HAP-1 (cell line): ENCODE results near the gene FOSB.

Experiments used
- DNase-seq, 2 experiments: peaks; one replicate each; pipeline ENCODE4 v3.0.0-alpha.2; 2016 to 2020; ENCODE audit warnings: low spot score in 2 of 2
- H3K27me3 ChIP-seq: fragments of 250-450 bp; sonication (Bioruptor Pico); 2 replicates; pipeline ENCODE4 v1.5.1; 2020; ENCODE audit warnings: low read depth, mild to moderate bottlenecking, moderate library complexity
- H3K36me3 ChIP-seq: fragments of 250-450 bp; sonication (Bioruptor Pico); replicated peaks from 2 replicates; pipeline ENCODE4 v1.5.1; 2020; ENCODE audit warnings: mild to moderate bottlenecking
- H3K4me1 ChIP-seq: fragments of 250-450 bp; sonication (Bioruptor Pico); 2 replicates; pipeline ENCODE4 v1.5.1; 2020; ENCODE audit warnings: mild to moderate bottlenecking
- H3K4me3 ChIP-seq: fragments of 250-450 bp; sonication (Bioruptor Pico); 2 replicates; pipeline ENCODE4 v1.5.1; 2020; ENCODE audit warnings: mild to moderate bottlenecking, moderate library complexity
- H3K9me3 ChIP-seq: fragments of 250-450 bp; sonication (Bioruptor Pico); 2 replicates; pipeline ENCODE4 v1.5.1; 2020; ENCODE audit warnings: mild to moderate bottlenecking, moderate library complexity
- in situ Hi-C: fragments of 300-500 bp; cut with MboI; formaldehyde crosslinking; loops from 3 replicates; pipeline ENCODE4 v1.14.3; 2020; ENCODE audit warnings: low sequenced_read_pairs, inconsistent platforms, mixed read lengths

FOSB gene

GRCh38 chr19:45464852-45465441 is 2.8 kb upstream of the FOSB start:
- Histone ChIP-seq H3K27me3 (no peaks in the 10 kb centered on the region), H3K4me1 (peaks cover 8% of the 10 kb centered on the region; the same call in 1 of the 2 replicates), H3K36me3 (no peaks in the 10 kb centered on the region), H3K9me3 (no peaks in the 10 kb centered on the region; the same call in 1 of the 2 replicates), H3K4me3 (no peak overlapping the region)
- DNase-seq: no peak
- in situ Hi-C loops: no loop called here

- DNase-seq: no peak
- Histone ChIP-seq H3K36me3 (no peaks in the 10 kb centered on the region), H3K4me3 (peak overlapping the region; percentile 77), H3K4me1 (peaks cover 12% of the 10 kb centered on the region; the same call in 1 of the 2 replicates), H3K9me3 (no peaks in the 10 kb centered on the region; the same call in 1 of the 2 replicates), H3K27me3 (no peaks in the 10 kb centered on the region)
- in situ Hi-C loops: no loop called here
Observed at GRCh38 chr19:45467115-45467455, 711 bp upstream of the FOSB start.

GRCh38 chr19:45468159-45468651 is 409 bp downstream of the FOSB start:
- H3K9me3 ChIP-seq: no peaks in the 10 kb centered on the region; the same call in 1 of the 2 replicates
- no peaks in the 10 kb centered on the region for H3K36me3 ChIP-seq
- peak in 1 of 2 experiments; percentile 55 for DNase-seq
- peaks cover 12% of the 10 kb centered on the region; the same call in 1 of the 2 replicates for H3K4me1 ChIP-seq
- H3K27me3 ChIP-seq: no peaks in the 10 kb centered on the region
- peak overlapping the region; percentile 77 for H3K4me3 ChIP-seq
- in situ Hi-C loops: no loop called here

DNA sequence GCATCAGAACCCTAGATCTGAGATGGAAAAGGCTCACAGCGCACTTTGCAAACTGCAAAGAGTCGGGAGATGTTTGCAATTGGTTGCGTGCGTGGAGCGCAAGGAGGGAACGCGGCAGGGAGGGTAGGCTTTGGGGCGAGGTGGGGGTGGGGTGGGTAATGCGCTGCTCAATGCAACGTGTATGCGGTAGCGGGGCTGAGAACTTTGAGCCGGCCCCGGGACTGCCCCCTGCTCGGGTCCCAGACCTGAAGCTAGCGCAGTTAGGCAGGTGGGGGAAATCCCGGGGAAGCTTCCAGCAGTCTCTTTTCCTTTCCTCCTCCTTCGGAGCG is 971 bp downstream of the FOSB start:
- Histone ChIP-seq H3K27me3 (no peaks in the 10 kb centered on the region), H3K4me3 (peak overlapping the region; percentile 77), H3K4me1 (peaks cover 12% of the 10 kb centered on the region; the same call in 1 of the 2 replicates), H3K9me3 (no peaks in the 10 kb centered on the region; the same call in 1 of the 2 replicates), H3K36me3 (no peaks in the 10 kb centered on the region)
- no peak for DNase-seq
- in situ Hi-C loops: no loop called here

- in situ Hi-C loops: no loop called here
- H3K4me1 ChIP-seq: peaks cover 12% of the 10 kb centered on the region; the same call in 1 of the 2 replicates
- no peaks in the 10 kb centered on the region; the same call in 1 of the 2 replicates for H3K9me3 ChIP-seq
- peak; percentile 93 to 97 for DNase-seq
- H3K4me3 ChIP-seq: peak overlapping the region; percentile 77
- no peaks in the 10 kb centered on the region for H3K27me3 ChIP-seq
- no peaks in the 10 kb centered on the region for H3K36me3 ChIP-seq
Observed at GRCh38 chr19:45469132-45469944, 1.5 kb downstream of the FOSB start.

DNA sequence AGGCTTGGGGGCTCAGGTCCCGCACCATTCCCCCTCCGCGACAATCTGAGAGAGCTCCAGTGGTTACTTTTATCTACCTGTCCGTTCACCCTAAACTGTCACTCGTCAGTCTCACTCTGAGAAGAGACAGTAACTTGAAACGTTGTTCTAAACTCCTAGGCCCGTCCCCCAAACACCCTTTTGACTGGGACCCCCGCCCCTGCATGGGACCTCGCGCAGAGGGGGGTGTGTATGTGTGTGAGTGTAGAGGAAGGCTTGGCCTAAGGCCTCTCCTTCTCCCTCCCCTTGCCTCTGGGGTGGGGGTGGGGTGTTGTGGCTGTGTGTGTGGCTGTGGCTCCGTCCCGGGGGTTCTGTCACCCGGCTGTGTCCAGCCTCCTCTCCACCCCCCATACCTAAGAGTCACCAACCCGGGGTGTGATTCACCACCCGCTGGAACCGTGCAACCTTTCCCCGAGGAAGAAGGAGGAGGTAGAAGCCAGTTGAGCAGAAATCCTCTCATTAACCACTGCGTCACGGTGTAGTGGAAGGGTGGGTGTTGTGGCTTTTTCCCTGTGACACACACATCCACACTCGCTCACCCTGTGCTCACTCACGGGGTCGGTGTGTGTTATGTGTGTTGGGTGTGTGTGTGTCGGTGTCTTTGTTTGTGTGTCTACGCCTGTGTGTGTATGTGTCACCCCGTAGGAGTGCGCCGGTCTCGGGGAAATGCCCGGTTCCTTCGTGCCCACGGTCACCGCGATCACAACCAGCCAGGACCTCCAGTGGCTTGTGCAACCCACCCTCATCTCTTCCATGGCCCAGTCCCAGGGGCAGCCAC is 2.4 kb downstream of the FOSB start:
- Histone ChIP-seq H3K9me3 (no peaks in the 10 kb centered on the region; the same call in 1 of the 2 replicates), H3K4me1 (peaks cover 12% of the 10 kb centered on the region; the same call in 1 of the 2 replicates), H3K27me3 (no peaks in the 10 kb centered on the region), H3K4me3 (peak overlapping the region; percentile 77), H3K36me3 (no peaks in the 10 kb centered on the region)
- peak in 1 of 2 experiments; percentile 54 for DNase-seq
- in situ Hi-C loops: no loop called here

DNA sequence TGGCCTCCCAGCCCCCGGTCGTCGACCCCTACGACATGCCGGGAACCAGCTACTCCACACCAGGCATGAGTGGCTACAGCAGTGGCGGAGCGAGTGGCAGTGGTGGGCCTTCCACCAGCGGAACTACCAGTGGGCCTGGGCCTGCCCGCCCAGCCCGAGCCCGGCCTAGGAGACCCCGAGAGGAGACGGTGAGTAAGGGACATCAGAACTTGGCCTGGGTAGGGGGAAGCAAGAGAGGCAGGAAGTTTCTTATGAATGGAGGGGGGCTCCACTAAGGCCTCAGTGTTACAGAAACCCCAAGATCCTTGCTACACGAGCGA is 2.9 kb downstream of the FOSB start:
- Histone ChIP-seq H3K4me3 (no peak overlapping the region), H3K4me1 (peaks cover 12% of the 10 kb centered on the region; the same call in 1 of the 2 replicates)

GRCh38 chr19:45471111-45471930 is 3.5 kb downstream of the FOSB start:
- H3K9me3 ChIP-seq: no peaks in the 10 kb centered on the region; the same call in 1 of the 2 replicates
- H3K4me3 ChIP-seq: no peak overlapping the region
- peaks cover 12% of the 10 kb centered on the region; the same call in 1 of the 2 replicates for H3K4me1 ChIP-seq
- H3K27me3 ChIP-seq: no peaks in the 10 kb centered on the region
- in situ Hi-C loops: no loop called here
- DNase-seq: no peak
- H3K36me3 ChIP-seq: no peaks in the 10 kb centered on the region

More for the DNA sequence above, 2.9 kb downstream of the FOSB start:
- H3K27me3 ChIP-seq: no peaks in the 10 kb centered on the region
- no peaks in the 10 kb centered on the region for H3K36me3 ChIP-seq
- no peak for DNase-seq
- in situ Hi-C loops: no loop called here
- no peaks in the 10 kb centered on the region; the same call in 1 of the 2 replicates for H3K9me3 ChIP-seq

GRCh38 chr19:45471931-45472562 is 4.3 kb downstream of the FOSB start:
- Histone ChIP-seq H3K4me1 (peaks cover 12% of the 10 kb centered on the region; the same call in 1 of the 2 replicates), H3K9me3 (no peaks in the 10 kb centered on the region; the same call in 1 of the 2 replicates), H3K36me3 (no peaks in the 10 kb centered on the region), H3K4me3 (no peak overlapping the region), H3K27me3 (no peaks in the 10 kb centered on the region)
- in situ Hi-C loops: no loop called here
- DNase-seq: no peak

DNA sequence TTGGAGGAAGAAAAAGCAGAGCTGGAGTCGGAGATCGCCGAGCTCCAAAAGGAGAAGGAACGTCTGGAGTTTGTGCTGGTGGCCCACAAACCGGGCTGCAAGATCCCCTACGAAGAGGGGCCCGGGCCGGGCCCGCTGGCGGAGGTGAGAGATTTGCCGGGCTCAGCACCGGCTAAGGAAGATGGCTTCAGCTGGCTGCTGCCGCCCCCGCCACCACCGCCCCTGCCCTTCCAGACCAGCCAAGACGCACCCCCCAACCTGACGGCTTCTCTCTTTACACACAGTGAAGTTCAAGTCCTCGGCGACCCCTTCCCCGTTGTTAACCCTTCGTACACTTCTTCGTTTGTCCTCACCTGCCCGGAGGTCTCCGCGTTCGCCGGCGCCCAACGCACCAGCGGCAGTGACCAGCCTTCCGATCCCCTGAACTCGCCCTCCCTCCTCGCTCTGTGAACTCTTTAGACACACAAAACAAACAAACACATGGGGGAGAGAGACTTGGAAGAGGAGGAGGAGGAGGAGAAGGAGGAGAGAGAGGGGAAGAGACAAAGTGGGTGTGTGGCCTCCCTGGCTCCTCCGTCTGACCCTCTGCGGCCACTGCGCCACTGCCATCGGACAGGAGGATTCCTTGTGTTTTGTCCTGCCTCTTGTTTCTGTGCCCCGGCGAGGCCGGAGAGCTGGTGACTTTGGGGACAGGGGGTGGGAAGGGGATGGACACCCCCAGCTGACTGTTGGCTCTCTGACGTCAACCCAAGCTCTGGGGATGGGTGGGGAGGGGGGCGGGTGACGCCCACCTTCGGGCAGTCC is 5.0 kb downstream of the FOSB start:
- Histone ChIP-seq H3K9me3 (no peaks in the 10 kb centered on the region; the same call in 1 of the 2 replicates), H3K27me3 (no peaks in the 10 kb centered on the region), H3K4me3 (no peak overlapping the region), H3K36me3 (no peaks in the 10 kb centered on the region), H3K4me1 (peaks cover 14% of the 10 kb centered on the region)
- in situ Hi-C loops: no loop called here
- DNase-seq: no peak

GRCh38 chr19:45473367-45473681 is 5.5 kb downstream of the FOSB start:
- in situ Hi-C loops: no loop called here
- no peaks in the 10 kb centered on the region for H3K36me3 ChIP-seq
- H3K4me3 ChIP-seq: no peak overlapping the region
- DNase-seq: no peak
- H3K9me3 ChIP-seq: no peaks in the 10 kb centered on the region; the same call in 1 of the 2 replicates
- H3K27me3 ChIP-seq: no peaks in the 10 kb centered on the region
- peaks cover 13% of the 10 kb centered on the region for H3K4me1 ChIP-seq
